Gastrocnemius medialis (tissue), 4 donors: ENCODE data around the gene MMP10.

Experiments
- CTCF ChIP-seq, 5 experiments: fragments of 450-650 bp in 3 of 5; fragments of 200-600 bp in 2 of 5; sonication (generic) in 2 of 5; IDR thresholded peaks in 4 of 5; conservative IDR thresholded peaks in 1 of 5; 1 replicate in 4 of 5; 2 replicates in 1 of 5; pipeline ENCODE4 v1.5.1; 2016 to 2019; ENCODE audit warnings: antibody characterized with exemption in 5 of 5, mild to moderate bottlenecking in 3 of 5, moderate library complexity in 3 of 5
- POLR2A ChIP-seq, 2 donors: fragments of 450-650 bp; IDR thresholded peaks; one replicate each; pipeline ENCODE4 v1.6.1; 2017; ENCODE audit warnings: antibody characterized with exemption in 2 of 2, mild to moderate bottlenecking in 2 of 2, moderate library complexity in 2 of 2

GRCh38 chr11:102773386-102773785 is 7.0 kb downstream of the MMP10 start:
- TF ChIP-seq CTCF (IDR thresholded peaks at IDR 0.05 in 4 of 5, conservative IDR thresholded peaks at IDR 0.05 in 1 of 5): no peak
- no peak for TF ChIP-seq POLR2A (IDR thresholded peaks at IDR 0.05)
